ENCODE data around the gene MRPL14.

The MRPL14 gene

DNA sequence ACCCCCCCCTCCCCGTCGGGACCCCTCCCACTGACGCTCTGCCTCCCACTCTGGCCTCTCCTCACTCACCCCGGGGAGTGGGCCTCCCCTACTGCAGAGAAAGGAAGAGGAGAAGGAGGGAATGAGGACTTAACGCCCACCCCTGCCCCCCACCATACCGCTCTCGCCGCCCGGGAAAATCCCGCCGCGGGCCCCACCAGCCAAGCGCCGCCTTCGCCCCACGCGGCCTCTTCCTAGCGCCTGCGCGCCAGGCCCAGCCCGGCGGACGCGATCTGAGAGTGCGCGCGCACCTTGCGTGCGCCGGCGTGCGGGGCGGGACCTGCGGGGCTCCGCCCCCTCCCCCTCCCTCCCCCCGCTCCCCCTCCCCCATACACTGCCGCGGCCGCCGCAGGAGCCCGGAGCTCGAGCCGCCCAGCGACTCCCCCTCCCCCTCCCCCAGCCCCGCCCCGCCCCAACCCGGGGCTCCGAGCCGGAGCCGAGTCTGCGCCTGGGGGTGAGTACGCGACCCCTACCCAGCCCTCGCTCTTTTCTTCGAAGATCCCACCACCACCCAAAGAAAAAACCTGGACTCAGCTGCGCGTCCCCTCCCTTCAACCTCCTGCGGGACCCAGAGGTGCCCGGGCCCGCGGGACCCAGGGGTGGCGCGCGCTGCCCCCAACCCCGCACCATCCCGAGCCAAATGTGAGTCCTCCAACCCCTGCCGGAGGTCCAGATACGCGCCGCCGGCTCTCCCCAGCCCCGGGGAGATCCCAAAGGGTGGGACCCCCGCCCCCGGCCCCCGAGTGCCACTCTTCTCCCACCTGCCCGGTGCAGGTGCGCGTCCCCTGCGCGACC, at the start of gene MRPL14, which contains the start of gene TMEM63B:
TSS of gene MRPL14 (minus strand) at position 267 of the 834 bp plus-strand sequence. CDS start 10,841 bp downstream, outside the sequence.
TSS of gene TMEM63B (plus strand) at position 369 of the 834 bp plus-strand sequence. CDS start 7,031 bp downstream, outside the sequence.
- peak; percentile 94 for DNase-seq (ENCODE audit: low spot score)

- no peak for DNase-seq (ENCODE audit: low spot score)
Measured at GRCh38 chr6:44176130-44176761, 49.0 kb upstream of the MRPL14 start.

DNA sequence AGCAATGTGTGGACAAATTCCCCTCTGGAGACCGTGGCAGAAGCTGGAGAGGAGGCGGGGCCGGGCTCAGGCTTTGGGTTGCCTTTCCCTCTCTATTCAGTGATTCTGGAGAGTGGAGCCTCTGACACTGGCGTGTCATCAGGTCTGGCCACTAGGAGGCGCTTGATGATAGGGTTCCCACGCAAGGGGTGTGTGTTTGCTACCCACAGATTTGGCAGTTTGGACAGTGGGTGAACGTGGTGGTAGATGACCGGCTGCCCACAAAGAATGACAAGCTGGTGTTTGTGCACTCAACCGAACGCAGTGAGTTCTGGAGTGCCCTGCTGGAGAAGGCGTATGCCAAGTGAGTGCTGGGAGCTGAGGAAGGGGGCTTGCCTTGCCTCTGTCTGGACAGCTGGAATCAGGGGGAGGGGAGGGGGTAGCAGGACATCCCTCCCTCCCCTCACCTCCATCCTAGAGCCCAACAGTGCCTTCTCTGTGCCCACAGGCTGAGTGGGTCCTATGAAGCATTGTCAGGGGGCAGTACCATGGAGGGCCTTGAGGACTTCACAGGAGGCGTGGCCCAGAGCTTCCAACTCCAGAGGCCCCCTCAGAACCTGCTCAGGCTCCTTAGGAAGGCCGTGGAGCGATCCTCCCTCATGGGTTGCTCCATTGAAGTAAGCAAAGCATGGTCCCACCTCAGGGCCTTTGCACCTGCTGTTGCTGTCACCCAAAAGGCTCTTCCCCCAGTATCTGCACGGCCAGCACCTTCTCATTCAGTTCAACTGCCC, 45.7 kb upstream of the MRPL14 start:
- peak; percentile 86 for DNase-seq (ENCODE audit: low spot score)

- DNase-seq (ENCODE audit: low spot score), result no peak
Measured at GRCh38 chr6:44171899-44172546, 44.8 kb upstream of the MRPL14 start.

- DNase-seq (ENCODE audit: low spot score), result no peak
Measured at GRCh38 chr6:44169886-44170570, 42.8 kb upstream of the MRPL14 start.

DNA sequence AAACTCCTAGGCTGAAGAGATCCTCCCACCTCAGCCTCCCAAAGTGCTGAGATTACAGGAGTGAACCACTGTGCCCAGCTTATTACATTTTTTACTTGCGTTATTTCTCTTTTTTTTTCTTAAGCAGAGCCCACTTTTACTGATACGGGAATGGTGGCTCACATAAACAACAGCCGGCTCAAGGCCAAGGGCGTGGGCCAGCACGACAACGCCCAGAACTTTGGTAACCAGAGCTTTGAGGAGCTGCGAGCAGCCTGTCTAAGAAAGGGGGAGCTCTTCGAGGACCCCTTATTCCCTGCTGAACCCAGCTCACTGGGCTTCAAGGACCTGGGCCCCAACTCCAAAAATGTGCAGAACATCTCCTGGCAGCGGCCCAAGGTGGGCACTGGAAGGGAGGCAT, 41.9 kb upstream of the MRPL14 start:
- no peak for DNase-seq (ENCODE audit: low spot score)

- no peak for DNase-seq (ENCODE audit: low spot score)
Measured at GRCh38 chr6:44167567-44167966, 40.3 kb upstream of the MRPL14 start.

DNA sequence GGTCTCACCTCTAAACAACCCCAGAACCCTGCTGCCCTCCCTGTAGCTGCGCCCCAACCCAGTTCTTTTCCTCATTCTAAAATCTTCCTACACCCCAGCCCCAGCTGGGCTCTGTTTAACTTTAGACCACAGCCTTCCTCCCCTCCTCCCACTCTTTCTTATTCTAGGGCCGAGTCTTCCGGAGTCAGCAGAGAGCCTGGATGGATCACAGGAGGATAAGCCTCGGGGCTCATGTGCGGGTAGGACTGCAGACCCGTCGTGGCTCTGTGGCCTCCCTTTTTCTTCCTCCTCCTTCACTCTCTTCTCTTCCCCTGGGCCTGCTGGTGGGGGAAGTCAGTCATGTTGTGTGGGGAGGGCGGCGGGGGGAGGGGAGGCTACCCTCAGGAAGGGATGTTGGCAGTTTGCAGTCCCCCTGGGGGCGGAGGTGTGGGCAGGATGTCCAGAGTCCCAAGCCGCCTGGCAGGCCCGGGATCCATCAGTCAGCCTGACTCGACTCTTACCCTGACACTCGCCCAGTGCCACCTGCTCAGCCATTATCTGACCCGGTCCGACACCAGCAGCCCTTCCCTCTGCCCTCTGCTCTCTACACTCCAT, 39.4 kb upstream of the MRPL14 start:
- no peak for DNase-seq (ENCODE audit: low spot score)

- DNase-seq (ENCODE audit: low spot score), result no peak
Measured at GRCh38 chr6:44166116-44166515, 38.9 kb upstream of the MRPL14 start.

- DNase-seq (ENCODE audit: low spot score), result peak; percentile 44
Measured at GRCh38 chr6:44162876-44163625, 35.8 kb upstream of the MRPL14 start.

- DNase-seq (ENCODE audit: low spot score), result no peak
Measured at GRCh38 chr6:44161997-44162338, 34.7 kb upstream of the MRPL14 start.

DNA sequence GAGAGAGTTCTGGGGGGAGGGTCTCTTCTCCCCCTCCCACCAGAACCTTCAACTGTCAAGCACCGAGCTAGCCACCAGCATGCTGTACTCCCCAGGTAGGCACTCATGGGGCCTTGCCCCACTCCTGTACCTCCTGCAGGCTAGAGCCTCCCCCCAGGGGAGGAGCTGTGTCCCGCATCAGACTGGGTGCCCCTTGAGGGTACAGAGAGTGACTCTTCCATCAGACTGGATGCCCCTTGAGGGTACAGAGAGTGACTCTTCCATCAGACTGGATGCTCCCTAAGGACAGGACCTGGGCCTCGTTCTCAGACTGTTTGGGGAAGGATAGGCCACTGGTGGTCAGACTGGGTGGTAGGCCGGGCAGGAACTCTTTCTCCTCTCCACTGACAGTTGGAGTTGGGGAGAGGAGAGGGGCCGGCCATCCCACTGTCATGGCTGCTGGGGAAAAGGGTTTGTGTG, 31.5 kb upstream of the MRPL14 start, which contains the start of gene CAPN11:
TSS of gene CAPN11 (plus strand) at position 51 of the 459 bp plus-strand sequence. CDS start at position 80, 29 bp downstream.
- no peak for DNase-seq (ENCODE audit: low spot score)

- no peak for DNase-seq (ENCODE audit: low spot score)
Measured at GRCh38 chr6:44157152-44157521, 29.9 kb upstream of the MRPL14 start.

- peak; percentile 42 for DNase-seq (ENCODE audit: low spot score)
Measured at GRCh38 chr6:44156494-44157151, 29.4 kb upstream of the MRPL14 start.

- peak; percentile 43 for DNase-seq (ENCODE audit: low spot score)
Measured at GRCh38 chr6:44154067-44154466, 26.8 kb upstream of the MRPL14 start.

GRCh38 chr6:44152533-44152932, 25.3 kb upstream of the MRPL14 start:
- DNase-seq (ENCODE audit: low spot score), result no peak

- no peak for DNase-seq (ENCODE audit: low spot score)
Measured at GRCh38 chr6:44152109-44152461, 24.8 kb upstream of the MRPL14 start.

GRCh38 chr6:44151348-44152108, 24.3 kb upstream of the MRPL14 start:
- DNase-seq (ENCODE audit: low spot score), result peak; percentile 90

Measured in ecto neural progenitor cell (in vitro differentiated cells).